ENCODE data around the gene EIF3L.

Gene EIF3L

GRCh38 chr22:37906364-37907008 is 57.3 kb downstream of the EIF3L start:
- peak in 1 of 2 donors; percentile 50 for DNase-seq

- no peak for DNase-seq
These were observed 58.1 kb downstream of the EIF3L start for GRCh38 chr22:37907036-37907954.

- no peak for DNase-seq
These were observed 60.5 kb downstream of the EIF3L start for GRCh38 chr22:37909766-37910165.

GRCh38 chr22:37910890-37911672 is 61.9 kb downstream of the EIF3L start:
- no peak for DNase-seq

GRCh38 chr22:37911697-37912096 is 62.5 kb downstream of the EIF3L start:
- DNase-seq, result no peak

GRCh38 chr22:37912171-37912570 is 63.0 kb downstream of the EIF3L start:
- no peak for DNase-seq

- no peak for DNase-seq
These were observed 64.1 kb downstream of the EIF3L start for GRCh38 chr22:37913233-37913721.

GRCh38 chr22:37916311-37916710 is 67.1 kb downstream of the EIF3L start:
- no peak for DNase-seq

- no peak for DNase-seq
These were observed 68.8 kb downstream of the EIF3L start for GRCh38 chr22:37917874-37918548.

- DNase-seq, result no peak
These were observed 69.5 kb downstream of the EIF3L start for GRCh38 chr22:37918580-37919270.

- no peak for DNase-seq
These were observed 70.9 kb downstream of the EIF3L start for GRCh38 chr22:37920126-37920525.

- DNase-seq, result no peak
These were observed 73.0 kb downstream of the EIF3L start for GRCh38 chr22:37922191-37922590.

GRCh38 chr22:37923927-37924326 is 74.7 kb downstream of the EIF3L start:
- DNase-seq, result no peak

- no peak for DNase-seq
These were observed 75.3 kb downstream of the EIF3L start for GRCh38 chr22:37924386-37925065.

GRCh38 chr22:37925330-37925729 is 76.1 kb downstream of the EIF3L start:
- no peak for DNase-seq

GRCh38 chr22:37925767-37926166 is 76.5 kb downstream of the EIF3L start:
- no peak for DNase-seq

- no peak for DNase-seq
These were observed 77.1 kb downstream of the EIF3L start for GRCh38 chr22:37926358-37926757.

GRCh38 chr22:37926771-37927636 is 77.8 kb downstream of the EIF3L start:
- no peak for DNase-seq

GRCh38 chr22:37927637-37927936 is 78.4 kb downstream of the EIF3L start:
- no peak for DNase-seq

GRCh38 chr22:37929390-37929789 is 80.2 kb downstream of the EIF3L start:
- DNase-seq, result no peak

Measured in CD4-positive, alpha-beta T cell treated with Interferon alpha-2 for 1 hour (primary cell).